Coronary artery (tissue), 2 donors: ENCODE measurements around the gene PYCR2.

Experiments used
- DNase-seq: peaks from one replicate; pipeline ENCODE4 v3.0.0-alpha.2; 2017; ENCODE audit warnings: low spot score
- H3K27ac ChIP-seq, 2 donors: fragments of 200-600 bp; sonication (generic); one replicate each; pipeline ENCODE4 v1.5.1; 2016 to 2019
- H3K4me3 ChIP-seq: fragments of 200-600 bp; sonication (generic); 2 replicates; pipeline ENCODE4 v1.5.1; 2016; ENCODE audit warnings: mild to moderate bottlenecking, moderate library complexity
- CTCF ChIP-seq: fragments of 200-600 bp; sonication (generic); IDR thresholded peaks from one replicate; pipeline ENCODE4 v1.5.1; 2019; ENCODE audit warnings: antibody characterized with exemption

PYCR2 gene

GRCh38 chr1:225949041-225949440 is 25.0 kb upstream of the PYCR2 start:
- Histone ChIP-seq H3K4me3 (no peak overlapping the region), H3K27ac (no peak overlapping the region)
- no peak for DNase-seq
- TF ChIP-seq CTCF = no peak

- DNase-seq = no peak
- TF ChIP-seq CTCF = no peak
- no peak overlapping the region for H3K27ac ChIP-seq
- no peak overlapping the region for H3K4me3 ChIP-seq
Observed at GRCh38 chr1:225946803-225947202, 22.8 kb upstream of the PYCR2 start.

- no peak for DNase-seq
- no peak for TF ChIP-seq CTCF
- Histone ChIP-seq H3K27ac (no peak overlapping the region), H3K4me3 (no peak overlapping the region)
Observed at GRCh38 chr1:225946082-225946620, 22.1 kb upstream of the PYCR2 start.

- no peak for DNase-seq
- TF ChIP-seq CTCF = no peak
- Histone ChIP-seq H3K4me3 (no peak overlapping the region), H3K27ac (no peak overlapping the region)
Observed at GRCh38 chr1:225945564-225945963, 21.5 kb upstream of the PYCR2 start.

GRCh38 chr1:225944951-225945350 is 20.9 kb upstream of the PYCR2 start:
- TF ChIP-seq CTCF = no peak
- DNase-seq = no peak
- Histone ChIP-seq H3K4me3 (no peak overlapping the region), H3K27ac (no peak overlapping the region)

GRCh38 chr1:225944387-225944786 is 20.3 kb upstream of the PYCR2 start:
- TF ChIP-seq CTCF = no peak
- Histone ChIP-seq H3K27ac (no peak overlapping the region), H3K4me3 (no peak overlapping the region)
- no peak for DNase-seq

- DNase-seq = no peak
- H3K27ac ChIP-seq = no peak overlapping the region
- H3K4me3 ChIP-seq = no peak overlapping the region
- no peak for TF ChIP-seq CTCF
Observed at GRCh38 chr1:225943582-225943981, 19.5 kb upstream of the PYCR2 start.
